ENCODE data around the gene CCDC85C.

The CCDC85C gene

DNA sequence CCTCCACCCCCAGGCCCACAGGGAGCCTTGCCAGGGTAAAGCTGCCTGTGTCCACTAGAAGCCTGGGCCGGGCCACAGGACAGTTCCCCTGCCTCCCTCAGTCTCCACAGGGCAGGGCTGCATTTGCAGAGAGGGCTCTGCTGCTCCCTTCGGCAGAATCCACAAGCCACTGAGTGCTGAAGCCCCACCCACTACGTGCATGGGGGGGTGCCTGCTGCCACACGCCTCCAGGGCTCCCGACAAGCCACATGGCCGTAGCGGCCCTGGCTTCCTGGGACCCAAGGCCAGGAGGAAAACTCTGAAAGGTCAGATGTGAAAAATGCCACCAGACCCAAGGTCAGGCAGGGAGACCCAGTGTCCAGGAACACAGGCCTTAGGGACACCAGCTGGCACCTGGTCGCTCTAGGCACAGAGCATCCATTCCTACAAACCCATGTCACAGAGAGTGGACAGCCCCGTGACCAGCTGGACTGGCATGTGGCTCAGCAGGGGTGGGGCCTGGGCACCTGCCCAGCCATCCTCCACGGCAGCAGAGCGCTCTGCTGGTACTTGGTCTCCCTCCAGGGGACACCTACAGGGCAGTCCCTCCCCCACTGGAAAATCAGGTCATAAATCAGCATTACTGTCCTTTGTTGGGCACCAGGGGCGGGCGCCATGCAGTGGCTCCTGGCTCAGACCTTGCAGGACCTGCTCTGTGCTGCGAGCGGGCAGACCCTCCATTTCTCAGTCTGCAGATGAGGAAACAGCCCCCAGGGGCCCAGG, 42.9 kb downstream of the CCDC85C start:
- no peak for DNase-seq (ENCODE audit: low read depth in 2 of 2, low spot score in 1 of 2)

DNA sequence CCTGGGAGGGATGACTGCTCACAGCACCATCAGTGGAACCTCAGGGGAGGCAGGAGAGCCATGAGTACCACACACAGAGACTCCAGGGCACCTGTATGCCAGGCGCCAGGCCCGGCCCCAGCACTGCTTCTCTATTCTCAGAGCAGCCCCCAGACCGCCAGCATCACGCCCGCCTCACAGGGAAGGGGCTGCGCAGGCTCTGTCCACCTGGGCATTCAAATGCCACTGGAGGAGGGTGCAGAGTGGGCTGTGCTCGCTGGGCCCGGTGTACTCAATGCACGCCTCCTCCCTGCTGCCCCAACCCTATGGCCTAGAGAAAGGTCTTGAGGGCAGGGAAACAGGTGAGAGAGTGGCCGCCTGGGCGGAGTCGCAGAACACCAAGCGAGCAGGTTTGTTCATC, 43.6 kb downstream of the CCDC85C start:
- no peak for DNase-seq (ENCODE audit: low read depth in 2 of 2, low spot score in 1 of 2)

DNA sequence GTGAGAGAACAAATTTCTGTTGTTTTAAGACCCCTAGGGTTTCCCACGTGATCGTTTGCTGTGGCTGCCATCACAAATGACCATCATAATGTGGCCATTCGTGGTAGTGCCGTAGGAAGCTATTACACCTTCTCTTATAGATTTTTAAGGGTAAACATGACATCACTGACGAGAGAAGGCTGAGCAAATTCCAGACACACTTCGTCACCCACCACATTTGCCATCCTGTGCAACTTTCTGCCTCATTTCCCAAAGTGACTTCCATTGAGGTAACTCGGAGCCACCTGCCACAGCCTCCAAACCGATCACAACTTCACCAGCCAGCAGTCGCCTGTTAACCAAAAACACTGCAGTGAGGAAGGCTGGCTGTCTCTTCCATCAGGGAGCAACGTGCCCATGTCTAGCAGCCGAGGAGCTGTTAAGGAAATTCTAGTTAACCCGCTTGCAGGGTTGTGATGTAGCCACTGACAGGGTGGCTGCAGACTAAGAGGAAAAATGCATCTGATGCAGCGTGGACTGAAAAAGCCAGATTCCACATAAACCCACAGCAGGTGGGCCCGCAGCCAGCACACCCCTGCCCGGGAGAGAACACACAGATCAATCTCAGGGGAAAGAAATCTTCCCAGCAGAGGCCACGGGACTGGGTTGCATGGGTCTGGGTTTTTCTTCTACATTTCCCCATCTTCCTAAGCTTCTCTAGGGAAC, 44.6 kb downstream of the CCDC85C start:
- DNase-seq (ENCODE audit: low read depth in 2 of 2, low spot score in 1 of 2): no peak

DNA sequence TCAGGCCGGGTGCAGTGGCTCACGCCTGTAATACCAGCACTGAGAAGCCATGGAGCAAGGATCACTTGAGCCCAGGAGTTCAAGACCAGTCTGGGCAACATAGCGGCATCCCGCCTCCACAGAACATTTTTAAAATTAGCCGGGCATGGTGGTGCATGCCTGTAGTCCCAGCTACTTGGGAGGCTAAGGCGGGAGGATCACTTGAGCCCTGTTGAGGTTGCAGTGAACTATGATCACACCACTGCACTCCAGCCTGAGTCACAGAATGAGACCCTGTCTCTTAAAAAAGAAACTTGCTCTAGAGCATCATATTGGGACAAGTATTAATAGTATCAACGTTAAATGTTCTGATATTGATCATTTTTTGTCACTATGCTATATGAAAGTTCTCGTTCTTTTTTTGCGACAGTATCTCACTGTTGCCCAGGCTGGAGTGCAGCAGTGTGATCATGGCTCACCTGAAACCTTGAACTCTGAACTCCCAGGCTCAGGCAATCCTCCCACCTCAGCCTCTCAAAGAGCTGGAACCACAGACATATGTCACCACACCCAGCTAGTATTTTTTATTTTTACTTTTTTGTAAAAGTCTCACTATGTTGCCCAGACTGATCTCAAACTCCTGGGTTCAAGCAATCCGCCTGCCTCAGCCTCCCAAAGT, 47.7 kb downstream of the CCDC85C start:
- no peak for DNase-seq (ENCODE audit: low read depth in 2 of 2, low spot score in 1 of 2)

DNA sequence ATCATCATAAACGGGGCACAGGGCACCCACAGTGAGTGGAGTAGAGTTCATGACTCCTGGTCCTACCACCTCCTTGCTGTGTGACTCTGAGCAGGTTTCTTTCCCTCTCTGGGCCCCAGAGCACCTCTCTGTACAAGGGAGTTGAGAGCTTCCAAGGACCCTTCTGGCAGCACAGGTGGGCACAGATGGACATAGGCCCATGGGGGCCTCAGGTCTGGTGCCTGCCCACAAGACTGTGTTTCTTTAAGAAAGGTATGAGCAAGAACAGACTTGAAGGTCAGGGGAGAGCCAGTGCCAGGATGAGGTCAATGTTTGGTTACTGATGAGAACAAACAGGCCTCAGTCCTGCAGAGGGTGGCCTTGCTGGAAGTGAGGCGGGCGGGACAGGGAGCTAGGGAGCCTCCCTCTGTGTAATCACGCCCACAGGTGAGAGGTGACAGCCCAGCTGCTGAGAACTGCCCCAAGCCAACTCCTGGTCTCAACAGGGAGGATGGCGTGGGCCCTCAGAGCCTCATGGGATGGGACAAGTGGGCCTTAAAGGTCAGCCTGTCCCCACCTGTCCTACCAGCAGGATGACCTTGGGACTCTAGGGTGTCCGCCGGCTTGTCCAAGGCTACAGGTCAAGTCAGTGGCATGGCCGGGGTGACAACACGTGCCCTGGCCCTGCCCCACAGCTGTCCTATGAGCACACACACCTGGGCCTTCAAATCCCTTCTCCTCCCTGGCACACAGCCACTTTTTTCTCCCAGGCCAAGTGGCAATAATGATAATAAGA, 49.1 kb downstream of the CCDC85C start:
- no peak for DNase-seq (ENCODE audit: low read depth in 2 of 2, low spot score in 1 of 2)

DNA sequence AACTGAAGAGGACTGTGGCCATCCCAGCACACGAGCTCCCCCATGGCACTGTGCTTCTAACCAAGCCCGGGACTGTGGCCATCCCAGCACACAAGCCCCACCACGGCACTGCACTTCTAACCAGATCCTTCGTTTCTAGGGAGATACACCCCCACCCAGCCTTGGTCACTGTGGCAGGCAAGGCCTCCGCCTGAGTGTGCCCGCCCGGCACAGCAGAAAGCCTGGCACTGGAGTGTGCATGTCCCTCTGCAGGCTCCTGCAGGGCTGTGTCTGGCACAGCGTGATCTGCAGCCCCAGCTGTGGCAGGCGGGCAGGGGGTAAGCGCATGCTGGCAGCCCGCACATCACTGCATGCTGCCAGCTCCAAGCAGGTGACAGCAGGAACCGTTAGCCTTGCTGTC, 49.8 kb downstream of the CCDC85C start:
- no peak for DNase-seq (ENCODE audit: low read depth in 2 of 2, low spot score in 1 of 2)

DNA sequence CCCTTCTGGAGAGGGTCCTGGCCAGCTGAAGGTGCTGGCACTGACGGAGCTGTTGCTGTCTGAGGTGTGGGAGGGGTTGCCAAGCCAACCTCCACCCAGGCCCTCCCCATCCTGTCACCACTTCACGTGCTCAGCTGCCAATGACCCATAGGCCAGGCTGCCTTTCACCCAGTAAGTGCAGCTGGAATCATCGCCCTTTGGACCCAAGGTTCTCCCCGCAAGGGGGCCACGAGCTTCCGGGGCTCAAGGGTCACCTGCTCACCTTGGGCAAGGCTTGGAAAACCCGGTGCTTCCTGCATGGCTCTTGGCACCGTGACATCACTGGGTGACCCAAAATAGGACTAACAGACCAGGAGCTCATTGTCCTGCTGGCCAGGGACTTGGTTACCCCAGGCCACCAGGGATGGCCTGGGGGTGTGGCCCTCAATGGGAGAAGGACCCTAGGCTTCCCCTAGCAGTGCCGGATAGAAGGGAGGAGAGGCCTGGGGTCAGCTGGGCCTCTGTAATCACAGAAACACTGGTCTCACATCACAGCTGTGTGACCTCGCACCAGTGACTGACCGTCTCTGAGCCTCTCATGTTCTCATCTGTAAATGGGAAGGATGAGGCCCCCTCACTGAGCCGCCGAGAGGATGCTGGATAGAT, 51.3 kb downstream of the CCDC85C start:
- DNase-seq (ENCODE audit: low read depth in 2 of 2, low spot score in 1 of 2): no peak

DNA sequence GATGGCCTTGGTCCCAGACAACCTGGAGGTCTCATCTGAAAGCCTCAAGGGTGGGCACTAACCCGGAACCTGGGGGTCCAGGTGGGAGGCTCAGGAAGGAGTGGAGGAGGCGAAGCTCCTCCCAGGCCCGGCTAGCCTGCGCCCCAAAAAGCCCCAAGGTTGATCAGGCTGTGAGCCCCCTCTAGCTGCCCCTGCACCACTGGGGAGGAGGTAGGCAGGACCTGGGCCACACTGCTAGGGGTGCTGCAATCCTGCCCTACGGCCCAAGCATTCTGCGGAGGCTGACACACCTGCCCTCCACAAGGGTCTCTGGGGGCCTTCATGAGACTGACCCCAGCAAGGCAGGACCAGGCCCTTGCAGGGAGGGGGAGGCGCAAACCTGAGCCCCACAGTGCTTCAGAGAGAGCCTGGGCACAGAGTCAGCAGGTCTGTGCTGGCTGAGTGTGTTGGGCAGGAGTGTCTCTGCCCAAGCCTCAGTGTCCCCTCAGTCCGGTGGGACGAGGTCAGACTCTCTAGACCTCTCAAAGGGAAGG, 51.9 kb downstream of the CCDC85C start:
- no peak for DNase-seq (ENCODE audit: low read depth in 2 of 2, low spot score in 1 of 2)

DNA sequence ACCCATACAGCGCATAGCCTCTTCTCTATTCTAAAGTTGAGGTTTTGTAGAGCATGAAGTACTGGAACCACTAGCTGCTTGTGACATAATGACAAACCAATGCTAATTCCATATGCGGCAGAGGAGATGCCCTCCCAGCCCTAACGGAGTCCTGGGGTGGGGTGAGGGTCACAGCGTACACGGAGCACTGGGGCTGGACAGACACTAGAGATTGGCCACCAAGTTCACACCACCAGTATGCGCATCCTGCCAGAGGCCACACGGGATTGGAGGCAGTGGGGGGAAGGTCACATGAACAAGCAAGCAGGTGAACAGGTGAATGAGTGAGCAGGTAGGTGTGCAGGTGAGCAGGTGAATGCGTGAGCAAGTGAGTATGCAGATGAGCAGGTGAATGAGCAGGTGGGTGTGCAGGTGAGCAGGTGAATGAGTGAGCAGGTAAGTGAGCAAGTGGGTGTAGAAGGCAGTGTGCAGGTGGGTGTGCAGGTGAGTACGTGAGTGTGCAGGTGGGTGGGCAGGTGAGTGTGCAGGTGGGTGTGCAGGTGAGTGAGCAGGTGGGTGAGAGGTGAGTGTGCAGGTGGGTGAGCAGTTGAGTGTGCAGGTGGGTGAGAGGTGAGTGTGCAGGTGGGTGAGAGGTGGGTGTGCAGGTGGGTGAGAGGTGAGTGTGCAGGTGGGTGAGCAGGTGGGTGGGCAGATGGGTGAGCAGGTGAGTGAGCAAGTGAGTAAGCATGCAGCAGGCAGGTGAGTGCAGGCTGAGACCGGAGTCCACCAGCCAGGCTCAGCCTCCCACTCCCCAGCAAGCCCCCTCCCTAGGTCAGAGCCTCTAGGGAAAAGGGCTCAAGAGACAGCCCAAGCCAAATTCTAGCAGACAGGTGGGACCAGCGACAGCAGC, 52.7 kb downstream of the CCDC85C start:
- no peak for DNase-seq (ENCODE audit: low read depth in 2 of 2, low spot score in 1 of 2)

DNA sequence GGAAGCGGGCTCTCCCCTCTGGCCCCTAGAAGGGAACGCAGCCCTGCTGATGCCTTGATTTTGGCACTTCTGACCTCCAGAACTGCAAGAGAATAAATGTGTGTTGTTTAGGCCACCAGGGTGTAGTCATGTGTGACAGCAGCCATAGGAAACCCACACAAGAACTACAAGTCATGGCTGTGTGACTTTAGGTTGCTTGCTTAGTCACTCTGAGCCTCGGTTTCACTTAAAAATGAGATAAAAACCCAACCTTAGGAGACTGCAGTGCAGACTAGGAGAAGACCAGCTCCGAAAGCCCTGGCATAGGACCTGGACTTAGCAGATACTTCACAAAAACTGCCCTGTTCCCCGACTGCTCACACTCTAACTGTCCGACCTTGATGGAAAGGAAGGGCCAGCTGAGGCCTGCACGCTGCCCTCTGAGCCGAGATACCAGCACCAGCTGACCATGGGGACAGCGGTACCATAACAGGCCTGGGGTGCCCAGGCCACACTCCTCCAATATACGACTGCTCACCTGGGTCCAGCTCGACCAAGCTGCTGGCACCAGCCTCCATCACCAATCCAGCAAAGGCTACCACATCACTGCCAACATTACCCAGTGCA, 53.5 kb downstream of the CCDC85C start:
- DNase-seq (ENCODE audit: low read depth in 2 of 2, low spot score in 1 of 2): no peak

DNA sequence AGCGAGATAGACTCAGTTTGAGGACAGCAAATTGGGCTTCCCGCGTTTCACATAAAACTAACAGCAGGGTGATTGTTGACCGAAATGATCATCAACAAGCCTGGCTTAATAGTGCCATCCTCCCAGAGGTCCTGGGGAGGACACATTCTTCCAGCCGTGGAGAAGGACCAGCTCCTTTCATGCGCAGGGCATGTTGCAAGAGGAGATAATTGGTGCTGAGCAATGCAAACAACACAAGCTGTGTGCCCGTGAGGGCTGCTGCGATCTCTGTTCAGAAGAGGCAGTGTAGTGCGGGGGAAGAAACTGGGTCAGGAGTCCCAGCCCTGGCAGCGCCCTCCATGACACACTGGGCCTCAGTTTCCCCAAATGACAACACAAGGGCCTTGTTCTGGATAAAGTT, 54.3 kb downstream of the CCDC85C start:
- DNase-seq (ENCODE audit: low read depth in 2 of 2, low spot score in 1 of 2): no peak

DNA sequence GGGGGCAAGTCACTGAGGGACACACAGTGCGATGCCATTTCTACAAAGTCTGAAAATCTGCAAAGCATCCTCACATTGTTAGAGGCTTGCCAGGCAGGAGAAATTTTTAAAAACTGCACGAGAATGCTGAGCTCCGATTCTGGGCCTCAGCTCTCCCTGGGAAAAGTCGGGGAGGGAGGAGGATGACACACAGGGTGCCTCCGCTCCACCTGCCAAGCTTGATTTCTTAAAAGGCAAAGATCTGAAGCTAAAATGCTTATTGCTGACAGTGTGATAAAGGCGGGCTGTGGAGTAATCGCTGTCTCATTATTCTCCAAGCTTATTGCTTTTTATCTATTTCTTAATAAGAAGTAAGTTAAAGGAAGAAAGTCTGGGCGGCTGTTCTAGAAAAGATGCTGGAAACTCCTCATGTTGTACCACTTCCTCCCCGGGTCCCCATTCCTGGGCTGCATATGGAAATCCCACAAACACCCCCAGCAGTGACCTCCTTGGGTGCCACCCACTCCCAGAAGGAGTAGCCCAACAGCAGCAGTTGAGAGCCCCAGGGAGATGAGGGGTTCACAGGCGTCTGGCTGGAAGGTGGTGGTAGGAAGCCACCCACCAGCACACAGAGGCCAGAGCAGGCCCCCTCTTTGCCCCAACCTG, 55.0 kb downstream of the CCDC85C start:
- no peak for DNase-seq (ENCODE audit: low read depth in 2 of 2, low spot score in 1 of 2)

DNA sequence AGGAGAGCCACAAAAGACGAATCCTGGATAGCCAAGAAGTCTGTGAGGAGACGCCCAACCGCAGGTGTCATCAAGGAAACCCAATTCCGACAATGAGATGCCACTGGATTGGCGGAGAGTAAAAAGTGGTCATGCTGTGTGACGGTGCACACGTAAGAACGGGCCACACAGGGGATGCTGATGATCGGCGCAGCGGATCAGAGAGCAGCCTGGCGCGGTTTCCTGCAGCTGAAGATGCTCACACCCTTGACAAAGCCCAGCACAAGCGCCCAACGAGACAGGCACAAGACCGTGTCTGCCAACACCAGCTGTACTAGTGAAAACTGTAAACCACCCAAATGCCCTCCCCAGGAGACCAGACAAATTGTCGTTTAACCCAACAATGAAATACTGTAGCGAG, 55.8 kb downstream of the CCDC85C start:
- no peak for DNase-seq (ENCODE audit: low read depth in 2 of 2, low spot score in 1 of 2)

DNA sequence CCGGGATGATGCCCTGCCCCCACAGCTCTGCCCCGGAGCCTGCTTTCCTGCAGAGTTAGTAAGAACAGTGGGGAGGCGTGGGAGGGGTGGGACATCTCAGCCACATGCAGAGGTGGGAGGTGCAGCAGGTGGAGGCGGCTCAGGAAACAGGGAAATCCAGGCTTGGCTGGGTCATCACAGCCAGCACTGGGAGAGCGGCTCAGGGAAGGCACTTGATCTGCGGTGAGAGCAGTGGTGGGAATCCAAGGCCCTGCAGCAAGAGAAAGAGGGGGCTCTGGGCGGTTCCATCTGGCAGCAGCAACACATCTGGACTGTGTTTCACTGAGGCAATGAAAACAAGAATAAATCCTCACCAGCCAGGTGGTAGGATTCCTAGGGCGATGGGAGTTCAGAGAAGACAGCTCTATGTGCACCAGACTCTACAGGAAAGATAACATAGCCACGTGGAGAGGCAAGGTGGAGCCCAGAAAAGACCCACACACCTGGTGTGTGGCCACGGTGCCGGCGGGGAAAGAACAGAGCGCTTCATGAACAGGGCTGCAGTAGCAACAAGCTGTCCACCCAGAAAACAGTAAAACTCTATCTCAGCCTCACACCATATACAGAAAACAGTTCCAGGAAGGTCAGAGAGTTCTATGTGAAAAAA, 57.6 kb downstream of the CCDC85C start:
- no peak for DNase-seq (ENCODE audit: low read depth in 2 of 2, low spot score in 1 of 2)

DNA sequence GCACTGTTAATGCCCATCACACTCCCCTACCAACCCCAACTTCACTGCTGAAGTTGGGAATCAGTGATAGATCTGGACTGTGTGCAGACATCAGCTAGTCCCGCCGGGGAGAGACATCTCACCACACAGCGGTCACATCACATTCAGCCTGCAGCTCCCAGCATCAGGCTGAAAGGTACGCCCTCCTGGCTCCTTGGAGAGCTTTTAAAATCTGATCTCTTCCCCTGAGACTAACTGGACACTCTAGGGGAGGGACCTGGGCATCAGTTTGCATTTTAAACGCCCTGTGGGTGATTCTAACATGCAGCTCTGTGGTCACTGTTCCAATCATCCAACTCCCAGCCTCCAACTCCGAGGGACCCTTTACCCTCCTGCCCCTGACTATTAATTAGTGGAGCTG, 58.4 kb downstream of the CCDC85C start:
- DNase-seq (ENCODE audit: low read depth in 2 of 2, low spot score in 1 of 2): no peak

DNA sequence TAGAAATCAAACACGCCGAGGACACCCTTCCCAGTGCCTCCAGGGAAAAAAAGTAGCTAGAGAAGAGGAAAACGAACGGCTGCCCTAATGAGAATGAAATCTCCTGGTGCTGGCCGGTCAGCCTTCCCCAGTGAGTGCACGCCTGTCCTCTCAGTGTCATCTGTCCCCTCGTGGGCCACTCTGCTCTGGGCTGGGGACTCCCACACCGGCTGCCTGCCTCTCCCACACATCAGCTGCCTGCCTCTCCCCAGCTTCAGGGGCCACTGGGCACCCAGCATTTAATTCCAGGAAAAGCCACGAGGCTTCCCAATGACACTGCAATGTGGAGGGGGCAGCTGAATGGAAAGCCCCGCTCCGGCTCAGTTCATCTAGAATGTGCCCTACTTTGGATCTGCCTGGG, 59.0 kb downstream of the CCDC85C start:
- DNase-seq (ENCODE audit: low read depth in 2 of 2, low spot score in 1 of 2): no peak

DNA sequence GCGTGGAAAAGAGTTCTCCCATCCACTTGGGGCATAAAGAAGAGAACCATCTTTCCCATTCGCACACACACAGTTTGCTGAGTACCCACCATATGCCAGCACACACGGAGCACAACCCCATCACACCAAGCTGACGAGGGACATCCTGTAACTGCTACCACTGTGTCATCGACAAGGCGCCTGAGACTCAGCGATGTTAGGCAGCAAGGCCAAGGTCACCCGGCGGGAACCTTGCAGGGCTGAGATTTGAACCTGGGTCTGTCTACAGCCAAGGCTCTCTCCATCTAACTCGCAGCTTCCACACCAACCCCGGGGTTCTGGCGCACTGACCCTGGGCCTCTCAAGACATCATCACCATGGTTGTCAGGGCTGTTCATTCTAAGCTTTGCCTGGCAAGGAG, 60.0 kb downstream of the CCDC85C start:
- no peak for DNase-seq (ENCODE audit: low read depth in 2 of 2, low spot score in 1 of 2)

DNA sequence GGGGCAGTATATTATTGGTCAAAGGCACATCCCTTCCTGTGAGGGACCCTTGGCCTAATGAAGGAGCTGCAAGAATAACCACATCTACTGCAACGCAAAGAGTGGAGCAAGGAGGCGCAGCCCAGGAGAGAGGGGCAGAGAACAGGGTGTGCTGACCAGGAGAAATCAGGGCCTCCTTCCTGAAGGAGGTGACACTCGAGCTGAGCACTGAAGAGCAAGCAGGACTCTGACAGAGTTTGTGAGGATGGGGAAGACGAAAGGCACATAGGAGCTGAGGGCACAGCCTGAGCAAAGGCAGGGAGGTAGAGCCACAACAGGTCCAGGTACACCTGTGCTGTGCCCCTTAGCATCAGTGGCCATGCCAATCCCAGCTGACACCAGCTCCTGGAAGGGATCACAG, 60.6 kb downstream of the CCDC85C start:
- DNase-seq (ENCODE audit: low read depth in 2 of 2, low spot score in 1 of 2): no peak

Data from stimulated activated CD8-positive, alpha-beta memory T cell treated with anti-CD3 and anti-CD28 coated beads, Interleukin-4, amount 100 ng/mL, for 1 hour (primary cell).